Osteocyte (in vitro differentiated cells): Measurements from ENCODE around the gene PABPN1L. TPM values are rescaled to one million over a fixed set of nuclear protein-coding genes. Genes with fewer than 3 reads are reported as not detected.

Experiments
- DNase-seq: peaks from one replicate; pipeline ENCODE4 v3.0.0; 2021; ENCODE audit warnings: mixed read lengths; ENCODE audit not compliant: unreplicated experiment; ENCODE audit errors: extremely low spot score
- H3K27ac Mint-ChIP-seq: one replicate; pipeline ENCODE4 v1.8.0; 2021; ENCODE audit warnings: mild to moderate bottlenecking, mixed read lengths; ENCODE audit not compliant: unreplicated experiment
- H3K27me3 Mint-ChIP-seq: one replicate; pipeline ENCODE4 v1.8.0; 2021; ENCODE audit warnings: mixed read lengths; ENCODE audit not compliant: unreplicated experiment
- H3K36me3 Mint-ChIP-seq: one replicate; pipeline ENCODE4 v1.8.0; 2021; ENCODE audit warnings: mixed read lengths; ENCODE audit not compliant: unreplicated experiment
- H3K4me1 Mint-ChIP-seq: one replicate; pipeline ENCODE4 v1.8.0; 2021; ENCODE audit warnings: mixed read lengths; ENCODE audit not compliant: unreplicated experiment
- H3K4me3 Mint-ChIP-seq: one replicate; pipeline ENCODE4 v1.8.0; 2021; ENCODE audit warnings: mild to moderate bottlenecking, moderate library complexity, mixed read lengths; ENCODE audit not compliant: unreplicated experiment
- H3K9me3 Mint-ChIP-seq: one replicate; pipeline ENCODE4 v1.8.0; 2021; ENCODE audit warnings: mixed read lengths; ENCODE audit not compliant: unreplicated experiment
- CTCF ChIP-seq: fragments of 200-600 bp; sonication (generic); IDR thresholded peaks from 2 replicates; pipeline ENCODE4 v1.5.0; 2021; ENCODE audit warnings: antibody characterized with exemption, mild to moderate bottlenecking, moderate library complexity
- total RNA-seq: library from RNA; stranded (reverse); gene quantifications from 2 replicates; pipeline ENCODE4 v1.2.1, GENCODE V29; 2021

Gene PABPN1L
- total RNA-seq, 1 donor from 2014 or later, result not detected

GRCh38 chr16:88883117-88883895 is 16.8 kb upstream of the PABPN1L start:
- no peak for DNase-seq
- H3K27me3 Mint-ChIP-seq, result peaks cover 8% of the 10 kb centered on the region
- TF ChIP-seq CTCF, result no peak
- H3K4me1 Mint-ChIP-seq, result peaks cover 2% of the 10 kb centered on the region
- no peaks in the 10 kb centered on the region for H3K9me3 Mint-ChIP-seq
- H3K4me3 Mint-ChIP-seq, result no peak overlapping the region
- H3K36me3 Mint-ChIP-seq, result no peaks in the 10 kb centered on the region
- no peak overlapping the region for H3K27ac Mint-ChIP-seq

- no peak for DNase-seq
- TF ChIP-seq CTCF, result no peak
- Mint-ChIP-seq H3K4me1 (no peaks in the 10 kb centered on the region), H3K9me3 (no peaks in the 10 kb centered on the region), H3K27ac (no peak overlapping the region), H3K4me3 (no peak overlapping the region), H3K27me3 (peaks cover 10% of the 10 kb centered on the region), H3K36me3 (no peaks in the 10 kb centered on the region)
Measured at GRCh38 chr16:88882358-88883030, 16.0 kb upstream of the PABPN1L start.

- no peak for TF ChIP-seq CTCF
- Mint-ChIP-seq H3K4me3 (no peak overlapping the region), H3K4me1 (no peaks in the 10 kb centered on the region), H3K27me3 (peaks cover 10% of the 10 kb centered on the region), H3K9me3 (no peaks in the 10 kb centered on the region), H3K27ac (no peak overlapping the region), H3K36me3 (no peaks in the 10 kb centered on the region)
- DNase-seq, result no peak
Measured at GRCh38 chr16:88881675-88882357, 15.4 kb upstream of the PABPN1L start.

- Mint-ChIP-seq H3K9me3 (no peaks in the 10 kb centered on the region), H3K36me3 (no peaks in the 10 kb centered on the region), H3K27ac (no peak overlapping the region), H3K27me3 (peaks cover 15% of the 10 kb centered on the region), H3K4me1 (no peaks in the 10 kb centered on the region), H3K4me3 (no peak overlapping the region)
- no peak for TF ChIP-seq CTCF
- no peak for DNase-seq
Measured at GRCh38 chr16:88881007-88881615, 14.7 kb upstream of the PABPN1L start.
